Mesenchymal stem cell (in vitro differentiated cells and primary cell): ENCODE measurements around the gene NPBWR2.

Source experiments
- DNase-seq: peaks from one replicate; pipeline ENCODE4 v3.0.0-alpha.2; 2013
- H2AFZ ChIP-seq: one replicate; pipeline ENCODE4 v1.6.1; 2013; ENCODE audit warnings: low read depth, mild to moderate bottlenecking, control low read depth, inconsistent platforms, low read length, moderate library complexity
- H2AK5ac ChIP-seq: 2 replicates; pipeline ENCODE4 v1.6.1; 2013; ENCODE audit warnings: low read length, moderate library complexity, mild to moderate bottlenecking, inconsistent platforms; ENCODE audit not compliant: severe bottlenecking
- H2BK120ac ChIP-seq: one replicate; pipeline ENCODE4 v1.6.1; 2013; ENCODE audit warnings: low read depth, mild to moderate bottlenecking, inconsistent platforms, low read length, moderate library complexity
- H2BK12ac ChIP-seq, 2 experiments: one replicate each; pipeline ENCODE4 v1.6.1; 2013; ENCODE audit warnings: inconsistent platforms in 2 of 2, low read length in 2 of 2, mild to moderate bottlenecking in 2 of 2, moderate library complexity in 2 of 2, control low read depth in 1 of 2
- H2BK15ac ChIP-seq: one replicate; pipeline ENCODE4 v1.6.1; 2013; ENCODE audit warnings: mild to moderate bottlenecking, low read depth, inconsistent platforms; ENCODE audit not compliant: poor library complexity, severe bottlenecking
- H2BK5ac ChIP-seq: 2 replicates; pipeline ENCODE4 v1.6.1; 2013; ENCODE audit warnings: low read depth, mild to moderate bottlenecking, low read length, control low read depth, inconsistent platforms; ENCODE audit not compliant: poor library complexity, severe bottlenecking
- H3K14ac ChIP-seq, 2 experiments: one replicate each; pipeline ENCODE4 v1.6.1; 2013; ENCODE audit warnings: inconsistent platforms in 2 of 2, low read length in 2 of 2, control low read depth in 1 of 2, mild to moderate bottlenecking in 1 of 2, moderate library complexity in 1 of 2
- H3K18ac ChIP-seq, 2 experiments: one replicate each; pipeline ENCODE4 v1.6.1; 2013; ENCODE audit warnings: inconsistent platforms in 2 of 2, low read length in 2 of 2, control low read depth in 1 of 2, low read depth in 1 of 2, mild to moderate bottlenecking in 1 of 2
- H3K23ac ChIP-seq, 2 experiments: one replicate each; pipeline ENCODE4 v1.6.1; 2013; ENCODE audit warnings: inconsistent platforms in 2 of 2, low read length in 2 of 2, mild to moderate bottlenecking in 2 of 2, moderate library complexity in 2 of 2, control low read depth in 1 of 2
- H3K27ac ChIP-seq: 2 replicates; pipeline ENCODE4 v1.5.1; 2013; ENCODE audit warnings: mild to moderate bottlenecking, moderate library complexity, low read length, control low read depth, inconsistent platforms; ENCODE audit not compliant: poor library complexity, severe bottlenecking
- H3K27me3 ChIP-seq, 2 experiments: 2 replicates each; pipeline versions ENCODE4 v1.6.1 to v1.7.0; 2013; ENCODE audit warnings: low read length in 2 of 2, mild to moderate bottlenecking in 2 of 2, moderate library complexity in 2 of 2, control low read depth in 1 of 2, inconsistent platforms in 1 of 2; ENCODE audit not compliant: control insufficient read depth in 1 of 2, insufficient read depth in 1 of 2
- H3K36me3 ChIP-seq, 2 experiments: 2 replicates each; pipeline versions ENCODE4 v1.6.1 to v1.7.0; 2013; ENCODE audit warnings: low read length in 2 of 2, control low read depth in 1 of 2, inconsistent platforms in 1 of 2, low read depth in 1 of 2, mild to moderate bottlenecking in 1 of 2; ENCODE audit not compliant: insufficient read depth in 2 of 2, control insufficient read depth in 1 of 2
- H3K4ac ChIP-seq, 2 experiments: one replicate each; pipeline ENCODE4 v1.6.1; 2013; ENCODE audit warnings: inconsistent platforms in 2 of 2, low read length in 2 of 2, mild to moderate bottlenecking in 2 of 2, moderate library complexity in 2 of 2, control low read depth in 1 of 2, low read depth in 1 of 2
- H3K4me1 ChIP-seq: 2 replicates; pipeline ENCODE4 v1.6.1; 2013; ENCODE audit warnings: low read depth, low read length, control low read depth; ENCODE audit not compliant: control insufficient read depth, insufficient read depth
- H3K4me2 ChIP-seq: 2 replicates; pipeline ENCODE4 v1.6.1; 2013; ENCODE audit warnings: low read length, mild to moderate bottlenecking, inconsistent platforms; ENCODE audit not compliant: poor library complexity, severe bottlenecking
- H3K4me3 ChIP-seq, 2 experiments: 2 replicates each; pipeline versions ENCODE4 v1.5.1 to v1.7.0; 2013; ENCODE audit warnings: low read length in 2 of 2, mild to moderate bottlenecking in 2 of 2, control low read depth in 1 of 2, low read depth in 1 of 2; ENCODE audit not compliant: insufficient read depth in 1 of 2
- H3K79me1 ChIP-seq: replicated peaks from 2 replicates; pipeline ENCODE4 v1.6.1; 2013; ENCODE audit warnings: mild to moderate bottlenecking, control low read depth, low read length, inconsistent platforms; ENCODE audit not compliant: poor library complexity, severe bottlenecking
- H3K9ac ChIP-seq: 2 replicates; pipeline ENCODE4 v1.7.0; 2013; ENCODE audit warnings: mild to moderate bottlenecking, low read length, moderate library complexity
- H3K9me3 ChIP-seq: 2 replicates; pipeline ENCODE4 v1.7.0; 2013; ENCODE audit warnings: mild to moderate bottlenecking, low read length; ENCODE audit not compliant: control insufficient read depth
- H4K8ac ChIP-seq: one replicate; pipeline ENCODE4 v1.6.1; 2013; ENCODE audit warnings: inconsistent platforms, mild to moderate bottlenecking, low read length, moderate library complexity
- H4K91ac ChIP-seq: one replicate; pipeline ENCODE4 v1.6.1; 2013; ENCODE audit warnings: mild to moderate bottlenecking, low read length, inconsistent platforms
- WGBS: methylation state at CpG from one replicate; pipeline ENCODE4 v1.1.7; 2013; ENCODE audit warnings: mixed read lengths; 5-methylcytosine and 5-hydroxymethylcytosine counted together

The NPBWR2 gene

DNA sequence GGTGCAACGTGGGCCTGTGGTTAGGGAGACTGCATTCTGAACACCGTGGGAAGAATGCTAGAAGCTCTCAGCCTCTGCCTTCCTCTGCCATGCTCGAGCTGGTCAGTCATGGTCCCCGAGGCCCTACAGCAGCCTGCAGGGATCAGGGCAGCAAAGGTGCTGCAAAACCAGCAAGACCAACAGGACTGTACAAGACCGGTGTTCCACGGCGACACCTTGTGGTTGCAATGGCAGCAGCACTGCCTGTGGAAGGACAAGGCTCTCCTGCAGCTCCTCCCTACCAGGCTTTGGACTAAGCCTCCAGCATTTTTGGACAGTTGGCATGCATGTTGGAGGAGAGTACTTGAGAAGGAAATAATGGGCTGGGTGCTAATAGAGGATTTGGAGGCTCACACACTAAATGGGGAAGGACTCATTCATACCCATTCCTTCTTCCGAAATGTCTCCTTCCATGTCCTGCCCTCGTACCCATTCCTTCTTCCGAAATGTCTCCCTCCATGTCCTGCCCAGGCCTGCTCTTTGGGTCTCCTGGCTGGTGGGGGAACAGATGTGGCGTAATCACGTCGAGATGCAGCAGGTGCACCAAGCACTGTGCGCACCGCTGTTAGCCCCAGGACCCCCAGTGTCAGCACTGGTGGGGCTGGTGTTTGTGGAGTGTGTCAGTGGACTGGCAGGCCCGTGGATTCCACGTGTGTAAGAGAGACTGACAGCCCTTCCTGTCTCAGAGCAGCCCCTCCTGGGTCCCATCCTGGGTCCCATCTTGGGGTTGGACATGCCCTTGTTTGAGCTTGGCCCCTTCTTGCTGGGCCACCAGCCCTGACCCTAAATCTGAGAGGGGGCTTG, 38.3 kb upstream of the NPBWR2 start:
- Histone ChIP-seq H4K8ac (no peak overlapping the region), H2BK5ac (no peak overlapping the region), H3K4me3 (no peak overlapping the region), H3K27me3 (peaks cover 16 to 38% of the 10 kb centered on the region in 2 experiments), H4K91ac (no peak overlapping the region), H2AFZ (no peak overlapping the region), H3K4me1 (peaks cover 11% of the 10 kb centered on the region), H3K23ac (no peak overlapping the region), H3K36me3 (no peaks in the 10 kb centered on the region), H2BK12ac (no peak overlapping the region), H3K79me1 (no peaks in the 10 kb centered on the region), H3K4me2 (no peak overlapping the region), H3K9ac (no peak overlapping the region), H3K4ac (no peak overlapping the region), H3K9me3 (peaks cover 10% of the 10 kb centered on the region), H2BK120ac (no peak overlapping the region), H3K18ac (no peak overlapping the region), H3K14ac (no peak overlapping the region), H2AK5ac (no peak overlapping the region), H3K27ac (no peak overlapping the region), H2BK15ac (no peak overlapping the region)
- WGBS = 80% methylated on average over 17 of the region's 17 CpGs
- no peak for DNase-seq

- WGBS = 88% methylated on average over 8 of the region's 8 CpGs
- H3K27me3 ChIP-seq = peaks cover 23 to 51% of the 10 kb centered on the region in 2 experiments
- no peak for DNase-seq
Measured at GRCh38 chr20:64144144-64144912, 37.0 kb upstream of the NPBWR2 start.

GRCh38 chr20:64143018-64143801, 35.8 kb upstream of the NPBWR2 start:
- WGBS = 84% methylated on average over 14 of the region's 14 CpGs
- peaks cover 10% of the 10 kb centered on the region for H3K9me3 ChIP-seq

More at GRCh38 chr20:64144144-64144912, 37.0 kb upstream of the NPBWR2 start:
- Histone ChIP-seq H3K23ac (no peak overlapping the region), H3K9ac (no peak overlapping the region), H3K4ac (no peak overlapping the region), H3K36me3 (no peaks in the 10 kb centered on the region), H4K91ac (no peak overlapping the region), H2BK15ac (no peak overlapping the region), H3K18ac (no peak overlapping the region), H2BK12ac (no peak overlapping the region), H3K4me3 (no peak overlapping the region), H2BK5ac (no peak overlapping the region), H3K14ac (no peak overlapping the region), H3K27ac (no peak overlapping the region), H4K8ac (no peak overlapping the region), H2AK5ac (no peak overlapping the region), H3K4me2 (no peak overlapping the region), H3K79me1 (no peaks in the 10 kb centered on the region), H2AFZ (no peak overlapping the region), H3K4me1 (peaks cover 10% of the 10 kb centered on the region), H3K9me3 (peaks cover 10% of the 10 kb centered on the region), H2BK120ac (no peak overlapping the region)

More at GRCh38 chr20:64143018-64143801, 35.8 kb upstream of the NPBWR2 start:
- Histone ChIP-seq H2AK5ac (no peak overlapping the region), H3K27ac (no peak overlapping the region), H3K4me3 (no peak overlapping the region), H3K27me3 (peaks cover 23 to 47% of the 10 kb centered on the region in 2 experiments), H2BK12ac (no peak overlapping the region), H3K14ac (no peak overlapping the region), H2AFZ (no peak overlapping the region), H2BK5ac (no peak overlapping the region), H2BK15ac (no peak overlapping the region), H4K91ac (no peak overlapping the region), H3K4ac (no peak overlapping the region), H2BK120ac (no peak overlapping the region), H3K18ac (no peak overlapping the region), H3K4me2 (no peak overlapping the region), H3K23ac (no peak overlapping the region), H3K79me1 (no peaks in the 10 kb centered on the region), H4K8ac (no peak overlapping the region), H3K9ac (no peak overlapping the region), H3K4me1 (peaks cover 10% of the 10 kb centered on the region), H3K36me3 (no peaks in the 10 kb centered on the region)
- no peak for DNase-seq
